K562 (cell line): ENCODE data around the gene CPT1B. TPM values are rescaled to one million over a fixed set of nuclear protein-coding genes. Genes with fewer than 3 reads are reported as not detected.

Source experiments
- ATF1 ChIP-seq, 2 experiments: fragments of 450-650 bp in 1 of 2; IDR thresholded peaks; 2 replicates each; pipeline ENCODE4 v1.6.1; 2016; ENCODE audit warnings: missing compliant biosample characterization in 1 of 2, missing genetic modification characterization in 1 of 2
- ATF7 ChIP-seq: fragments of 450-650 bp; IDR thresholded peaks from 2 replicates; pipeline ENCODE4 v1.7.1; 2014; ENCODE audit warnings: mild to moderate bottlenecking, moderate library complexity
- BMI1 ChIP-seq: fragments of 150-350 bp; IDR thresholded peaks from 2 replicates; pipeline ENCODE4 v1.6.1; 2014; ENCODE audit warnings: low read length
- CAMTA2 ChIP-seq: fragments of 250-450 bp; sonication (Bioruptor Pico); conservative IDR thresholded peaks from 2 replicates; pipeline ENCODE4 v1.5.1; 2022
- CBX1 ChIP-seq: sonication (generic); IDR thresholded peaks from 2 replicates; pipeline ENCODE4 v1.6.1; 2016; ENCODE audit warnings: antibody characterized with exemption, low read depth, mild to moderate bottlenecking
- E4F1 ChIP-seq: fragments of 250-450 bp; sonication (Bioruptor Pico); IDR thresholded peaks from 2 replicates; pipeline ENCODE4 v1.5.0; 2021; ENCODE audit warnings: mild to moderate bottlenecking, borderline replicate concordance
- ETS2 ChIP-seq: IDR thresholded peaks from 2 replicates; pipeline ENCODE4 v1.6.1; 2016; ENCODE audit warnings: borderline replicate concordance, missing genetic modification characterization, mild to moderate bottlenecking, moderate library complexity, missing compliant biosample characterization; ENCODE audit not compliant: poor library complexity, severe bottlenecking
- MAFG ChIP-seq: fragments of 450-650 bp; conservative IDR thresholded peaks from 2 replicates; pipeline ENCODE4 v1.6.1; 2016; ENCODE audit warnings: missing genetic modification characterization, missing compliant biosample characterization
- MECOM ChIP-seq: fragments of 250-450 bp; sonication (Bioruptor Pico); IDR thresholded peaks from 2 replicates; pipeline ENCODE4 v1.8.0; 2022; ENCODE audit warnings: inconsistent platforms
- MYC ChIP-seq, 2 experiments: fragments of 250-450 bp in 1 of 2; sonication (Bioruptor Pico) in 1 of 2; IDR thresholded peaks; 2 replicates each; pipeline versions ENCODE4 v1.5.1 to v1.6.1; 2012 to 2021; ENCODE audit warnings: low read depth in 2 of 2, borderline replicate concordance in 1 of 2, improper control_type of control experiment in 1 of 2, low read length in 1 of 2, mild to moderate bottlenecking in 1 of 2, moderate library complexity in 1 of 2
- POLR2AphosphoS2 ChIP-seq: IDR thresholded peaks from 2 replicates; pipeline ENCODE4 v1.6.1; 2012; ENCODE audit warnings: low read length, improper control_type of control experiment
- RB1 ChIP-seq: fragments of 450-650 bp; IDR thresholded peaks from 2 replicates; pipeline ENCODE4 v1.6.1; 2017; ENCODE audit warnings: low read depth, mild to moderate bottlenecking
- SIRT6 ChIP-seq: IDR thresholded peaks from one replicate; pipeline ENCODE4 v1.6.1; 2012; ENCODE audit warnings: low read depth, mild to moderate bottlenecking, control low read depth, inconsistent platforms, low read length, moderate library complexity
- SMAD4 ChIP-seq: fragments of 250-450 bp; sonication (Bioruptor Pico); conservative IDR thresholded peaks from 2 replicates; pipeline ENCODE4 v1.8.0; 2021; ENCODE audit warnings: inconsistent platforms, mild to moderate bottlenecking, moderate library complexity
- SRF ChIP-seq, 2 experiments: fragments of 250-450, 450-650 bp in 1 of 2; sonication (Bioruptor Pico) in 1 of 2; sonication (generic) in 1 of 2; formaldehyde crosslinking; IDR thresholded peaks; 2 replicates each; pipeline versions ENCODE4 v1.5.0 to v1.5.1; 2020 to 2022; ENCODE audit warnings: mild to moderate bottlenecking in 1 of 2, missing genetic modification reagents in 1 of 2
- VEZF1 ChIP-seq: fragments of 200-800 bp; sonication (Bioruptor generic); IDR thresholded peaks from 2 replicates; pipeline ENCODE4 v1.6.1; 2017; ENCODE audit warnings: missing genetic modification characterization, missing compliant biosample characterization
- ZNF197 ChIP-seq: fragments of 200-800 bp; sonication (Bioruptor generic); IDR thresholded peaks from 2 replicates; pipeline ENCODE4 v1.6.1; 2016; ENCODE audit warnings: low read depth, missing genetic modification characterization, missing compliant biosample characterization
- ZNF24 ChIP-seq: fragments of 450-650 bp; IDR thresholded peaks from 2 replicates; pipeline ENCODE4 v1.6.1; 2016
- ZNF431 ChIP-seq: sonication (generic); formaldehyde crosslinking; IDR thresholded peaks from 2 replicates; pipeline ENCODE4 v1.8.0; 2022; ENCODE audit warnings: mild to moderate bottlenecking, missing genetic modification reagents
- ZNF561 ChIP-seq: fragments of 450-650 bp; formaldehyde crosslinking; conservative IDR thresholded peaks from 2 replicates; pipeline ENCODE4 v1.4.0; 2020; ENCODE audit warnings: mild to moderate bottlenecking, moderate library complexity
- ZNF584 ChIP-seq: fragments of 200-800 bp; sonication (Bioruptor generic); IDR thresholded peaks from 2 replicates; pipeline ENCODE4 v1.6.1; 2016; ENCODE audit warnings: low read depth, mild to moderate bottlenecking, missing genetic modification characterization, missing compliant biosample characterization
- polyA plus RNA-seq, 8 experiments: library from polyadenylated mRNA; depleted of rRNA in 4 of 8; stranded (reverse) in 5 of 8; unstranded in 3 of 8; fragments of >200 nt; fragmentation: Nextera tagmentation in 2 of 8; fragmentation: Illumina TruSeq in 1 of 8; extraction: Ambion mirVana in 2 of 8; extraction: Trizol in 1 of 8; gene quantifications; 2 replicates each; pipeline versions ENCODE4 v1.2.1 to v1.2.3, GENCODE V29; 2011 to 2014; ENCODE audit warnings: inconsistent platforms in 1 of 8, missing spikeins in 1 of 8
- total RNA-seq, 7 experiments: library from RNA; depleted of rRNA in 6 of 7; stranded (reverse); fragments of >200 nt in 6 of 7; fragmentation: Illumina TruSeq in 2 of 7; extraction: Trizol in 2 of 7; gene quantifications; 2 replicates each; pipeline versions ENCODE4 v1.2.1 to v1.2.3, GENCODE V29; 2011 to 2021; ENCODE audit warnings: low replicate concordance in 1 of 7

Gene CPT1B
- total and polyA plus RNA-seq, 9 of the 15 experiments (the other 6 are each of a cell fraction or from before 2014, with no cell fraction given): 0.35 to 6.1 (median 2.6) TPM

GRCh38 chr22:50599816-50600455 lies 21.7 kb upstream of the CPT1B start (continued):
- peak; percentile 63; the same call in 1 of the 2 replicates for TF ChIP-seq ZNF197 (CRISPR knock-in tag)
- no peak for TF ChIP-seq E4F1 (CRISPR knock-in tag)
- TF ChIP-seq ATF1 (CRISPR knock-in tag; IDR thresholded peaks at IDR 0.05): peak; percentile 64
- no peak for TF ChIP-seq ATF1 (tag; IDR thresholded peaks at IDR 0.05)
- 0 out of 2 replicates have a peak, but pooled peaks have one; percentile 31 for TF ChIP-seq MECOM (CRISPR knock-in tag)
- TF ChIP-seq CBX1: no peak
- peak; percentile 80 for TF ChIP-seq ZNF431 (CRISPR knock-in tag)
- peak; percentile 65 for TF ChIP-seq VEZF1 (CRISPR knock-in tag)
- no peak for TF ChIP-seq ATF7
- no peak for TF ChIP-seq MYC (IDR thresholded peaks at IDR 0.05; ENCODE audit: low read depth, low read length)
- TF ChIP-seq MYC (CRISPR knock-in tag; IDR thresholded peaks at IDR 0.05; ENCODE audit: borderline replicate concordance, low read depth): no peak
- TF ChIP-seq CAMTA2 (CRISPR knock-in tag): no peak
- TF ChIP-seq BMI1: no peak
- TF ChIP-seq SMAD4: peak; percentile 61
- TF ChIP-seq ZNF561 (CRISPR knock-in tag): no peak
- TF ChIP-seq MAFG (tag): no peak
- peak; percentile 86 for TF ChIP-seq RB1
- TF ChIP-seq ETS2 (tag): no peak
- no peak for TF ChIP-seq SIRT6
- peak; percentile 36; the same call in 1 of the 2 replicates for TF ChIP-seq ZNF24
- TF ChIP-seq SRF (CRISPR knock-in tag; IDR thresholded peaks at IDR 0.05): peak in 1 of 2 experiments; percentile 90; a peak in 2 of 4 replicates
- peak; percentile 78; the same call in 1 of the 2 replicates for TF ChIP-seq ZNF584
- no peak for TF ChIP-seq POLR2AphosphoS2
